ENCODE measurements around the gene VAMP4.

- no peak for TF ChIP-seq CTCF (IDR thresholded peaks at IDR 0.05)
- TF ChIP-seq YY1 (IDR thresholded peaks at IDR 0.05; ENCODE audit: low read depth): no peak
- TF ChIP-seq POLR2AphosphoS5 (IDR thresholded peaks at IDR 0.05; ENCODE audit: low read depth, low read length): no peak
- TF ChIP-seq REST (IDR thresholded peaks at IDR 0.05; ENCODE audit: low read depth, low read length): no peak
- no peak for TF ChIP-seq USF2 (IDR thresholded peaks at IDR 0.05; ENCODE audit: borderline replicate concordance, low read depth, low read length)
- no peak for TF ChIP-seq EZH2phosphoT487 (IDR thresholded peaks at IDR 0.05; ENCODE audit: borderline replicate concordance, low read depth)
- no peak for TF ChIP-seq CHD2 (IDR thresholded peaks at IDR 0.05; ENCODE audit: low read length, partially characterized antibody)
- no peak for TF ChIP-seq MAX (IDR thresholded peaks at IDR 0.05; ENCODE audit: low read depth)
- TF ChIP-seq TCF12 (IDR thresholded peaks at IDR 0.05): no peak
- TF ChIP-seq JUND (IDR thresholded peaks at IDR 0.05): no peak
- no peak for TF ChIP-seq GATA2 (CRISPR knock-in tag; IDR thresholded peaks at IDR 0.05)
- no peak for TF ChIP-seq MXI1 (IDR thresholded peaks at IDR 0.05; ENCODE audit: low read depth, low read length)
- TF ChIP-seq ZBTB33 (IDR thresholded peaks at IDR 0.05; ENCODE audit: borderline replicate concordance, low read depth): no peak
Measured at GRCh38 chr1:171674431-171675405, 67.1 kb downstream of the VAMP4 start.
